ENCODE measurements around the gene DUS4L.
"Not testable (repeated sequence)": the region's sequence is repeated elsewhere in the genome, so short reads cannot be mapped to it uniquely, and the experiment has no call there.

DUS4L gene, protein sequence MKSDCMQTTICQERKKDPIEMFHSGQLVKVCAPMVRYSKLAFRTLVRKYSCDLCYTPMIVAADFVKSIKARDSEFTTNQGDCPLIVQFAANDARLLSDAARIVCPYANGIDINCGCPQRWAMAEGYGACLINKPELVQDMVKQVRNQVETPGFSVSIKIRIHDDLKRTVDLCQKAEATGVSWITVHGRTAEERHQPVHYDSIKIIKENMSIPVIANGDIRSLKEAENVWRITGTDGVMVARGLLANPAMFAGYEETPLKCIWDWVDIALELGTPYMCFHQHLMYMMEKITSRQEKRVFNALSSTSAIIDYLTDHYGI

GRCh38 chr7:107563775-107564552 is at the start of gene DUS4L, which contains the start of gene COG5:
TSS of gene DUS4L (plus strand) at chr7:107563971. CDS start at chr7:107567071, 3,100 bp downstream.
TSS of gene COG5 (minus strand) at chr7:107563920. CDS start at chr7:107563896, 24 bp downstream.
- DNase-seq (ENCODE audit: low read depth), result no peak

- no peak for DNase-seq (ENCODE audit: low read depth)
These were observed 37.1 kb upstream of the DUS4L start for GRCh38 chr7:107526672-107527071.

DNA sequence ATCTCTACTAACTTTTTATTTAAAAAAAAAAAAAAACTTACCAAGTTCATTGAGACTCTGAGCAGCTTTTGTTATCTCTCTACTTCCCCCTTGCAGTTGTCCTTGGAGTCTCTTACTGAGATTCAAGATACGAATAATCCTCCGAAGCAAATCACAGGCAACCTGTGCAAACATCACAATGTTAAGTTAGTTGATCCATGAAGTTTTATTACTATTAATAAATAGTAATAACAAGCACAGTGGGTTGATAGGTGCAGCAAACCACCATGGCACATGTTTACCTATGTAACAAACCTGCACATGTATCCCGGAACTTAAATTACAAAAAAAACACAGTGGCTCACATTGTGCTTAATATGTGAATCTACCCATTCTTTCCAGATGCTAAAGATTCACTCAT is 36.6 kb upstream of the DUS4L start:
- DNase-seq (ENCODE audit: low read depth), result no peak

GRCh38 chr7:107528461-107528860 is 35.3 kb upstream of the DUS4L start:
- DNase-seq (ENCODE audit: low read depth), result no peak

DNA sequence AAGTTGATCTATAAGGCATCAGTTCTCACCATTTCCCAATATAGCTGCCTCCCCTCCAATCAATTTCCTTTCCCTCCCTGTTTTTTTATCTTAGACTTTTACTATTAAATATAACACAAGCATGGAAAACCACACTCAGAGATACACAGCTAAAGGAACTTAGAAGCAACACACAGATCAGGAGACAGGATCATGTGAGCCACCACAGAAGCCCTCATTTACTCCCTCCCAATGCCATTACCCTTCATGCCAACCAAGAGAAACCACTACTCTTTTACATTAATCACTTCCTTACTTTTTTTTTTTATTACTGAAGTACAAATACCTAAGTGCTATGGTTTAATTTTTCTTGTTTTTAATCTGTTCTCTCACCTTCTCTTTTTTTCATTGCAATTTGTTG is 33.0 kb upstream of the DUS4L start:
- DNase-seq (ENCODE audit: low read depth), result no peak

- no peak for DNase-seq (ENCODE audit: low read depth)
These were observed 29.6 kb upstream of the DUS4L start for GRCh38 chr7:107534139-107534538.

DNA sequence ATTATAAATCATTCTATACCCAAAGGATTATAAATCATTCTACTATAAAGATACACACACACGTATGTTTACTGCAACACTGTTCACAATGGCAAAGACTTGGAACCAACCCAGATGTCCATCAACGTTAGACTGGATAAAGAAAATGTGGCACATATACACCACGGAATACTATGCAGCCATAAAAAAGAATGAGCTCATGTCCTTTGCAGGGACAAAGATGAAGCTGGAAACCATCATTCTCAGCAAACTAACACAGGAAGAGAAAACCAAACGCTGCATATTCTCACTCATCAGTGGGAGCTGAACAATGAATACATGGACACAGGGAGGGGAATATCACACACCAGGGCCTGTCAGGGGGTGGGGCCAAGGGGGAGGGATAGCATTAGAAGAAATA is 26.5 kb upstream of the DUS4L start:
- DNase-seq (ENCODE audit: low read depth), result not testable (repeated sequence)

GRCh38 chr7:107538001-107538400 is 25.8 kb upstream of the DUS4L start:
- no peak for DNase-seq (ENCODE audit: low read depth)

- no peak for DNase-seq (ENCODE audit: low read depth)
These were observed 20.3 kb upstream of the DUS4L start for GRCh38 chr7:107543338-107543993.

DNA sequence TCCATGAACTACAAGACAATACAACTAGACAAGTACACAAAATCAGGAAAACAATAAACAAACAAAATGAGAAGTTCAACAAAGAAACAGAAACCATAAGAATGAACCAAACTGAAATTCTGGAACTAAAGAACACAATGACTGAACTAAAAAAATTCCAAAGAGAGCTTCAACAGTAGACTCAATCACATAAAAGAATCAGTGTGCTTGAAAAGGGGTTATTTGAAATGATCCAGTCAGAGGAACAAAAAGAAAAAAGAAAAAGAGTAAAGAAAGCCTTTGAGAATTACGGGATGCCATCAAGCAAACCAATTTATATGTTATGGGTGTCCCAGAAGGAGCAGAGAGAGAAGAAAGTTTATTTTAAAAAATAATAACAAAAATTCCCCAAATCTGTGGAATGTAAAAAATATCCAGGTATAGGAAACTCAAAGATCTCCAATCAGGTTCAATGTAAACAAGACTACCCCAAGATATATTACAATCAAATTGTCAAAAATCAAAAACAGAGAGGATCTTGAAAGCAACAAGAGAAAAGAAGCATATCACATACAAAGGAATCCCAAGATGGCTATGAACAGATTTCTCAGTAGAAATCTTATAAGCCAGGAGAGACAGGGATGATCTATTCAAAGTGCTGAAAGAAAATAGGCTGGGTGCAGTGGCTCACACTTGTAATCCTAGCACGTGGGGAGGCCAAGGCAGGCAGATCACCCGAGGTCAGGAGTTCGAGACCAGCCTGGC is 18.8 kb upstream of the DUS4L start:
- no peak for DNase-seq (ENCODE audit: low read depth)

- DNase-seq (ENCODE audit: low read depth), result no peak
These were observed 11.8 kb upstream of the DUS4L start for GRCh38 chr7:107551936-107552335.

DNA sequence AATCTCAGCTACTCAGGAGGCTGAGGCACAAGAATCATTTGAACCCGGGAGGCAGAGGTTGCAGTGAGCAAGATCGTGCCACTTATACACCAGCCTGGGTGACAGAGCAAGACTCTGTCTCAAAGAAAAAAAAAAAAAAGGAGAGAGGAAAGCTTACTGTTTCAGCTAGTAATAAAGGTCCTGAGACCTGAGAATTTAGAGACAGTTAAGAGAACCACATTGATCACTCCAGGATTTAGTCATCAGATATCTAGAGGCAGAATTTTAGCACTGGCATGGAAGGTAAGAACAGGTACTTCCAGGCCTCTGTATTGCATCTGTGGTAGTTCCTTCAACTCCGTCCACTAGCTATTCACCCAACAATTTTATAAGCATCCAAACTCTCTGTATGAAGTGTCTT is 7.9 kb upstream of the DUS4L start:
- no peak for DNase-seq (ENCODE audit: low read depth)

DNA sequence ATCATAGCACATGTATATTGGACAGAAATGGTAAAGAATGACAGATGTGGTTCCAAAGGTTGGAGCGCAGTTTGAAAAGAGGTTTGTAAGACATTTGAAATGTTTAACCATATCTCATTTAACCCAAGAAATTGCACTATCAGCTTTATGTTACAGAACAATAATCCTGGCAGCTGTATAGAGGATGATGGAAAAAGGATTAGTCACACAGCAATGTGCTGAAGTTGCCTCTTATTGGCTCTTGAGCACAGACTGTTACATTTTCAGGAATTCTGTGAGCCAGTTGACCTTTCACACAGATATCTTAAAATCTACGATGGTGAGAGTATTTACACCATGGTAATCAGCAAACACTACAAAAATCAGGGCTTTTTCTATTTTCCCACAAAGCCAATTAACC is 3.9 kb upstream of the DUS4L start:
- DNase-seq (ENCODE audit: low read depth), result no peak

- no peak for DNase-seq (ENCODE audit: low read depth)
These were observed 2.8 kb upstream of the DUS4L start for GRCh38 chr7:107560898-107561516.

DNA sequence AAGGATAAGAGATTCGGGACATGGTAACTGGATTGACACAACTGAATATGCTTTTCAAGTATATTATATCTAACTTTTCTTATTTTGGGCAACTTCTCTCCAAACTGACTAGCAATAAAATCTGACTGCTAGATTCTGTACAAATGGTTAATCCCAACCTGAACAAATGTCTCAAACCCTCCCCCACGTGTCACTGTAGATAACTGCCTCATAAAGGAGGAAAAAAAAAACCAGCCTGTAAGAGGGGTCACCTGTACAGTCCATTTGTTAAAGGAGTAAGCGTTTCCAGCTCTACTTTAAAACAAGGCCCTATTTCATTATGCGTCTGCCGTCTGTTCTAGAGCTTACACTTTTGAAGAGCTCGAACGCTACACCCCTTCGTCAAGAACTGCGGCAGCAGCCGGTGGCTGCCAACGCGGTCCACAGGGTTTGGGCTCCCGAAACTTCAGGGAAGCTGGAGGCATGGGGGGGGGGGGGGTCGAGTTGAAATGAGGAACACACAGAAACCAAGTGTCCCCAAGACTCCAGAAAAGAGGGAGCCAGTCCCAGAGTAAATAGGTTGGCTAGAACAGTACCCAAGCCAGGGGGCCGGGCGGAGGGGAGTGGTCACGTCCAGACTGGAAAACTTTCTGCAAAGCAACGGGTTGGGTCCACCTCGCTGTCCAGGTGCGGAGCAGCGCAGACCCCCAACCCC is 543 bp upstream of the DUS4L start:
- no peak for DNase-seq (ENCODE audit: low read depth)

GRCh38 chr7:107564553-107565298 is 955 bp downstream of the DUS4L start:
- no peak for DNase-seq (ENCODE audit: low read depth)

DNA sequence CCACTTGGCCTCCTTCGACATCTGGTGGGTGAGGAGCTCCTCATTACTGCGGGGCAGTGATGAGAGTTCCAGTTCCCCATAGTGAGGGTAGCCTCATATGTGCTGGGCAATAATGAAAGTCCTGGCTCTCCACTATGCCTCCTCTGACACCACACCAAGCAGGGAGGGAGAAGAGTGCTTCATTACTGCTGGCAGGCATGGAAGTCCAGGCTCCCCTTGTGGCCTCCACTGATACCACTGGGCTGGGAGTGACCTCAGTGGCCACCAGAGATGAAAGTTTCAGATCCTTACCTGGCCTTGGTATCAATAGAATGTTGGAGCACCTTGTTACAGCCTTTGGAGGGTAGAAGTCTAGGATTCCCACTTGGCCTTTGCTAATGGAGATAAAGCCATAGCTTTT is 6.5 kb downstream of the DUS4L start:
- DNase-seq (ENCODE audit: low read depth), result no peak

GRCh38 chr7:107573537-107573936 is 9.8 kb downstream of the DUS4L start:
- no peak for DNase-seq (ENCODE audit: low read depth)

DNA sequence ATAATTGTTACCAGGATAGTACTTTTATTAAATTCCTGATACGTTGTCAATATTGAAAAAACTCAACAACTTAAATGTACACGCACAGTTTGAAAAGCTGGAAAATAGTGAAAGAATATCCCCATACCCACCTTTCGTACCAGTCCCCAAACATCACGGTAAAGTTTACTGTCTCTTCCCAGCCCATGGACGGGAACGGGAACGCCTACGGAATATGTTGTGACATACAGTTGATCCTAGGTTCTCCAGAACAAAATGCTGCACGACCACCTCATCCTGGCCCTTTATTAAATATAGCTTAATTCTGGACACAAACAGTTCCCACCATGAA is 15.7 kb downstream of the DUS4L start:
- no peak for DNase-seq (ENCODE audit: low read depth)

DNA sequence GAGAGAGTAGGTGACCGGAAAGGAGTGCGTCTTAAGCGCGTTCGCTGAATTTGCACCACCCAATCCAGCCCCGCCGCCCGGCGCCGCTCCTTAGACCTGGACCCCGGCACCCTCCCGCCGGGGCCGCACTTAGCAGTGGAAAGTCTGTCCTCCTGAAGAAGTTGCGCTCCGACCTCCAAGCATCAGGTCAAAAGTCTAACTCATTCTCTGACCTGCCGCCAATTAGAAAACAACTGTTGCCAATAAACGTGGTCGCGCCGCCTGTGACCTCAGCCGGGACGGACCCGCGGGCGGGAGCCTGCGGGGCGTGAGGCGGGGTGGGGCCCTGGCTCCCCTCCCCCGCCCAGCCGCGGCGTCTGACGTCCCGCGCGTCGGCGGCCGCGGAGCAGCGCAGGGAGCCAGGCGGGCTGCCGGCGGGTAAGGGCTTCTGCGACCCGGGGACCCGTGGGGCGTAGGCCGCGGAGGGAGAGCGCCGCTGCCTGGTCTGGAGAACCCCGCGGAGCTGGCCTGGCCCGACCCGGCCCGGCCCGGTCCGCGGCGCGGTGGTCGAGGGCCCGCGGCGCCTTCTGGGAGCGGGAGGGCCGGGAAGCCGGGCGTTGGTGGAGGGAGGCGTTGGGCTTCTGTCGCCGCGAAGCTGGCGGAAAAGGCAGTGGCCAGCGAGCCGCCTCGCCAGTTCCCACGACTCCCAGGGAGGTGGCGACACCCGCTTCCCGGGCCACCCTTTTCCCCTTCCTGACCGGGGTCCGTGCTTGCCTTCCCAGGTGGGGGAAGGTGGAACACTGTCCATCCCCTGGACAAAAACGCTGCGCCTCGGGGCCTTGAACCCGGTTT is 16.3 kb downstream of the DUS4L start, which contains the start of gene BCAP29:
BCAP29 (plus strand) TSS at position 362 of the 831 bp plus-strand sequence. CDS start 527 bp downstream, outside the sequence.
- no peak for DNase-seq (ENCODE audit: low read depth)
